Measurements from ENCODE around the gene OR6Q1. TPM values are rescaled to one million over a fixed set of nuclear protein-coding genes. Genes with fewer than 3 reads are reported as not detected.
A peak's percentile ranks its signal among the peaks of the same experiment; 100 is the strongest.
"Not testable (repeated sequence)": the region's sequence is repeated elsewhere in the genome, so short reads cannot be mapped to it uniquely, and the experiment has no call there.

OR6Q1 gene, protein sequence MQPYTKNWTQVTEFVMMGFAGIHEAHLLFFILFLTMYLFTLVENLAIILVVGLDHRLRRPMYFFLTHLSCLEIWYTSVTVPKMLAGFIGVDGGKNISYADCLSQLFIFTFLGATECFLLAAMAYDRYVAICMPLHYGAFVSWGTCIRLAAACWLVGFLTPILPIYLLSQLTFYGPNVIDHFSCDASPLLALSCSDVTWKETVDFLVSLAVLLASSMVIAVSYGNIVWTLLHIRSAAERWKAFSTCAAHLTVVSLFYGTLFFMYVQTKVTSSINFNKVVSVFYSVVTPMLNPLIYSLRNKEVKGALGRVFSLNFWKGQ
- not detected for polyA plus RNA-seq (ENCODE audit: insufficient read length in 3 of 3)
- long read RNA-seq, donor 1 = 0 reads
- long read RNA-seq, donor 2 = 0 reads
- long read RNA-seq, donor 3 = 0 reads
- long read RNA-seq, donor 4 = 0 reads
- long read RNA-seq, donor 5 = 0 reads
- long read RNA-seq, donor 6 = 0 reads
- long read RNA-seq, donor 7 = 0 reads
- long read RNA-seq, donor 8 = 0 reads
- long read RNA-seq, donor 9 = 0 reads
- long read RNA-seq, donor 10 = 0 reads
- long read RNA-seq, donor 11 = 0 reads
- long read RNA-seq, donor 12 = 0 reads
- long read RNA-seq, donor 13 = 0 reads
- long read RNA-seq, donor 14 = 0 reads
- long read RNA-seq, donor 15 = 0 reads
- long read RNA-seq, donor 16 = 0 reads

DNA sequence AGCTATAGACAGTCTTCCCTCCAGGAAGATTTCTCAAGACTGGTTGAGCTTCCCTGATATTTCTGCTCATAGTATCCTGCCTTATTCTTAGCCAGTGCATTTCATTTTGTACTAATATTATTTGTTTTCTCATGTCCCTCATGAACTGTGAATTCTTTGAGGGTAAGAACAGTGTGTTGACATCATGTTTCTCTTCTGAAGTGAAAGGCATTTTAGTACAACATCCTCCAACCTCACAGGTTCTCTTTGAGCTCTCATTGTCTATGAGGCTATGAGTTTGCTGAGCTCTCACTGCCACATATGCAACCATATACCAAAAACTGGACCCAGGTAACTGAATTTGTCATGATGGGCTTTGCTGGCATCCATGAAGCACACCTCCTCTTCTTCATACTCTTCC lies at the start of gene OR6Q1:
Gene OR6Q1 (plus strand): TSS at position 301 of the 400 bp plus-strand sequence. CDS start 0 bp downstream, at position 301.
- no peak for DNase-seq (ENCODE audit: extremely low read depth in 1 of 11, low read depth in 9 of 11, low spot score in 4 of 11)

DNA sequence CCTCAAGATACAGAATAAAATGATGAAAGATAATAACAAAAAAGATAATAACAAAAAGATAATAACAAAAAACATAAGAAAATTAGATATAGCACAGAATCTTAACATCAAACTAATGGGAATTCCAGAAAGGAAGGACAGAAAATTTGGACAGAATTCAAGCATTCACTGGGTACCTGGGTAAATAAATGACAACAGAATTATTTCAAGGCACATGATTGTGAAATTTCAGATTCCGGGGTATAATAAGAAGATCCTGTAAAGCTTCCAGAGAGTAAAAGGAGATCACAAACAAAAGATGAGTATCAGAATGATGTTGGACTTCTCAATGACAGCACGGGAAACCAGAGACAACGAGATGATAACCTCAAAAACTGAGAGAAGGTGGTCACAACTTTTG lies 49.2 kb upstream of the OR6Q1 start:
- no peak for DNase-seq (ENCODE audit: extremely low read depth in 1 of 11, low read depth in 9 of 11, low spot score in 4 of 11)

DNA sequence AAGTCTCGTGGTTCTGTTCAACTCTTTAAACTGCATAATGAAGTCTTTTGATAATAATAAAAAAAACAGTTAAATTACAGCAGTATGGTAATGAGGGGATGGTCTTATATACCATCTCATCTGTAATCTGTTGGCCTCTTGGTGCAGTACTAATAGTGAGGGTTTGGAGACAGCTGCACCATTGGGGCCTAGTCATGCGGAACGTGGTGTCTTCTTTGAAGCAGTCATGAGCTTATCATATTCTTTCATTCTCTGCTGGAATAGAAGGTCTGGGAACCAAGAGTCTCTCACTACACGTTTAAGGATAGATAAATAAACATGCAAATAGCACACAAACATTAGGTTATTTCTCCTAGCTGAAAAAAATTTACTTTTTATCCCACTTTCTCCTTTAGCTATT lies 48.0 kb upstream of the OR6Q1 start:
- no peak for DNase-seq (ENCODE audit: extremely low read depth in 1 of 11, low read depth in 9 of 11, low spot score in 4 of 11)

DNA sequence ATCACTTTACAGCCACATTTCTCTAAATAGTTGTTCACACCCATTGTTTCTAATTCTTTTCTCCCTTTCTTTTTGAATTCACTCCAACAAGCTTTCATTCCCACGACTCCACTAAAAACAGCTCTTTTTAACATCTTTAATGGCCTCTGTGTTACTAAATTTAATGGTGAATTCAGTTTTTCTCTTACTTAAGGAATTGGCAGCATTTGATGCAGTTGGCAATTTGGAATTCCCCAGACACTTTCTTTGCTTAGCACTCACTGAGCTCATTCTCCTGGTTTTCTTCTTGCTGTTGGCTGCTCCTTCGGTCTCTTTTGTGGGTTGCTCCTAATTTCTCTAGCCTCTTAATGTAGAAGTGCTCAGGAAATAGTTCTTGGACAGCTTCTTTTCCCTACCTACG lies 47.6 kb upstream of the OR6Q1 start:
- DNase-seq (ENCODE audit: extremely low read depth in 1 of 11, low read depth in 9 of 11, low spot score in 4 of 11) = no peak

DNA sequence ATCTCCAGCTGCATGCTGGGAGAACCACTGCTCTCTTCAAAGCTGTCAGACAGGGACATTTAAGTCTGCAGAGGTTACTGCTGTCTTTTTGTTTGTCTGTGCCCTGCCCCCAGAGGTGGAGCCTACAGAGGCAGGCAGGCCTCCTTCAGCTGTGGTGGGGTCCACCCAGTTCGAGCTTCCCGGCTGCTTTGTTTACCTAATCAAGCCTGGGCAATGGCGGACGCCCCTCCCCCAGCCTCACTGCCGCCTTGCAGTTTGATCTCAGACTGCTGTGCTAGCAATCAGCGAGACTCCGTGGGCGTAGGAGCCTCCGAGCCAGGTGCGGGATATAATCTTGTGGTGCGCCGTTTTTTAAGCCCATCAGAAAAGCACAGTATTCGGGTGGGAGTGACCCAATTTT lies 31.2 kb upstream of the OR6Q1 start:
- DNase-seq (ENCODE audit: extremely low read depth in 1 of 11, low read depth in 9 of 11, low spot score in 4 of 11) = not testable (repeated sequence)

DNA sequence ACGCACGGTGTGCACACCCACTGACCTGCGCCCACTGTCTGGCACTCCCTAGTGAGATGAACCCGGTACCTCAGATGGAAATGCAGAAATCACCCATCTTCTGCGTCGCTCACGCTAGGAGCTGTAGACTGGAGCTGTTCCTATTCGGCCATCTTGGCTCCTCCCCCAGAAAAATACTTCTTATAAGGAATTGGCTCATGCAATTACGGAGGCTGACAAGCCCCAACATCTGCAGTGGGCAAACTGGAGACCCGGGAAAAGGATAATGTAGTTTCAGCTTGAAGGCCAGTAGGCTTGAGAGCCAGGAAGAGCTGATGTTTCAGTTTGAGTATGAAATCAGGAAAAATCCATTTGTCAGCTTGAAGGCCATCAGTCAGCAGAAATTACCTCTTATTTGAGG lies 30.7 kb upstream of the OR6Q1 start:
- DNase-seq (ENCODE audit: extremely low read depth in 1 of 11, low read depth in 9 of 11, low spot score in 4 of 11) = not testable (repeated sequence)

DNA sequence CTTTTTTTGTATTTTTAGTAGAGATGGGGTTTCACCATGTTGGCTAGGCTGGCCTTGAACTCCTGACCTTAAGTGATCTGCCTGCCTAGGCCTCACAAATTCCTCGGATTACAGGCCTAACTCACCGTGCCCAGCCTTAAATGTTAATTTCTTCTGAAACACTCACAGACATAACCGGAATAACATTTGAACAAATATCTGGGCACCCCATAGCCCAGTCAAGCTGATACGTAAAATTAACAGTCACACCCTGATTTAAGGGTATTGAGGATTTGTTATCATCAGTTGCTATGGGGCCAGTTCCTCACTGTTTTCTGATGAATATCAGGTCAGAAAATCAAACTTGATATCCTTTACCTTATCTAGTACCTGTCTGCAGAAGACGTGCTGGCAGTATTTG lies 30.1 kb upstream of the OR6Q1 start:
- DNase-seq (ENCODE audit: extremely low read depth in 1 of 11, low read depth in 9 of 11, low spot score in 4 of 11) = no peak

DNA sequence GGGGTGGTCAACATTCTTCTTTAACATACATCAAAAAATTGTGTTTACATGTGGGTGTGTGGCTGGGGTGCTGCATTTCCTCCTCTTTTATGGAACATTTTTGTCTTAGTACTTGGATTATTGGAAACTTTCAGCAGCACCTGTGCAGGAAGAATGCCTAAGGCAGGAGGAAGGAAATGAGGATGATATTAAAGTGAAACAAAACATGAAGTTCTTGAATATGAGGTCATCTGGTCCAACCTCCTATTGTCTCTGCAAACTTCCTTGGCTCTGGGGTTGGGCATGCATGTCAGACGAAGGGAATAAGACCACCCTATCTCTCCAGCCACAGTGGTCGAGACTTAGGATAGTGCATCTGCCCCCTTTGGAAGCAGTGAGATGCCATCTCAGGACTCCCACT lies 27.7 kb upstream of the OR6Q1 start:
- no peak for DNase-seq (ENCODE audit: extremely low read depth in 1 of 11, low read depth in 9 of 11, low spot score in 4 of 11)

DNA sequence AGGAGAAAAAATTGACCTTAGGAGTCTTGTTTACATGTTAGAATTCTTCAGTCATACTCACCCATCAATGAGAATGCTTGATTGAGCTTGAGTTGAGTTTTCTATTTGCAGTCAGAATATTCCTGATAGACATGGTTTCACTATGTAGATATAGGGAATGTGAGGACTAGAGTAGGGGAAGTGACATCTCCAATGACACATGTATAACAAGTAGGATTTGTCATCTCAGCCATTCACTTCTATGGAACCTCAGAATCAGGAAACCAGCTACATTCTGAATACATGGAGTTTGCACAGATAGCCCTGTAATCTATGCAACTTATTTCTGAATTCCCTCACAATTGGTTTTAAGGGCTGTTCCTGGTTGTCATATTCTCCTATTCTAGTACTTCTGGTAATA lies 27.2 kb upstream of the OR6Q1 start:
- no peak for DNase-seq (ENCODE audit: extremely low read depth in 1 of 11, low read depth in 9 of 11, low spot score in 4 of 11)

DNA sequence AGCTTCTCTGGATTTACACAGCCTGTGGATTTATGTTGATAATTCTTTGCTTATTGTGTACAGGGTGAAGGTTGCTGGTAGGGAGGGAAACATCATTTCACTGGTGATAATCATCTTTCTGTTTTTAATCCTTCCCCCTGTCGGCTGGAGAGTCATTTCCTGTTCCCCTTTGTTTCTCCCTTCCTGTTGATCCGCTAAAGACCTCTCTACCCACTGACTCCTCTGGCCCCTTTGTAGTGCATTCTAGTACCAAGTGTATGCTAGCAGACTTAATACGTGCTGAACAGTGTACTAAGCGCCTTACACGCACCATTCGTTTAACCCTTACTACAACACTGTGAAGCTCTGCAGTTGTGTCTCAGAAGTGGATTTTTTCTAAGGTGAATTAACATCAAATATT lies 26.1 kb upstream of the OR6Q1 start:
- DNase-seq (ENCODE audit: extremely low read depth in 1 of 11, low read depth in 9 of 11, low spot score in 4 of 11) = no peak

DNA sequence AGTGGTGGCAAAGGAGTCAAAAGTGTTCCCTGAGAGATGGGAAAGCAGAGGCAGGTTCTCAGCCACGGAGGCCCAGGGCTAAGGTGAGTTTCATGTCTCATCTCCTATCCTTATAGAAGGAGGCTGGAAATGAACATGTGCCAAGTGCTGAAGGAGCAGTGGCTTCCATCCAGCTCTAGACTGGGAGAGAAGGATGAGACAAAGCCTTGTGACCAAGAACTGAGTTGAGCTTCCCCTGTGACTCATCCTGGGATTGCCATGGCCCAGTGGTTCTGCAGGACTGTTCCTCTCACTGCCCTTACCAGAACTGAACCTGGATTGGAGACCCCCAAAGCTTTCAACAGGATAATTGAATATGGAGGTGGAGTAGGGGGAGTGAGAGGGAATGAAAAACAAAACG lies 23.8 kb upstream of the OR6Q1 start:
- DNase-seq (ENCODE audit: extremely low read depth in 1 of 11, low read depth in 9 of 11, low spot score in 4 of 11) = no peak

DNA sequence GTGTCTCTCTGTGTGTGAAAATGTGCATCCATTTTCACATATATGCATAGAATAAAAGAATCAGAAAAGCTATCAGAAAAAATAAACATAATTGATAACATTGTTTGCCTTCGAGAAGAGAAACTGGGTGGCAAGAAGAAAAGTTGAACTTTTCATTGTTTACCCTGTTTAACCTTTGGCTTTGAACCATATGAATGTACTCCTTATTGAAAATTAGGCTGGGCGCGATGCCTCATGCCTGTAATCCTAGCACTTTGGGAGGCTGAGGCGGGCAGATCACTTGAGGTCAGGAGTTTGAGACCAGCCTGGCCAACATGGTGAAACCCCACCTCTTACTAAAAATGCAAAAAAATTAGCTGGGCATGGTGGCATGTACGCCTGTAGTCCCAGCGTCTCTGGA lies 19.0 kb upstream of the OR6Q1 start:
- no peak for DNase-seq (ENCODE audit: extremely low read depth in 1 of 11, low read depth in 9 of 11, low spot score in 4 of 11)

DNA sequence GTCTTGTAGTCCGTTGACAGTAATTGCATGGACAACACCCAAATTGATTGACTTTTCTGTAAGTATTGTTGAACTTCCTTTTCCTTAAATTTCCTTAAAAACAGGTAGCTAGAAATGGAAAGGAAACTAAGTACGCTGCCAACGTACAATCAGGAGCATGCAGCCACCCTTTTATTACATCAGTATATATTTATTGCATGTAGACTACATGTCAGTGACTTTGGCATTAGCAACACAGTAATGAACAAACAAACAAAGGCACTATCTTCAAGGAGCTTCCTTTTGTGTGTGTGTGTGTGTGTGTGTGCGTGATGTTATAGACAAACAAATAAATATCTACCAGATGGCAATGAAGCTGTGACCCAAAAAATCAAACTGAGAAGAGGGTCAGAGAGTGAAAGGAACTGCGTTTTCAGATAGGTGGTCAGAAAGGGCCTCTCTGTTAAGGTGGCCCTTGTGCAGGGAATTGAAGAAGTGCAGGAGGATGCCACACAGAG lies 7.3 kb upstream of the OR6Q1 start, which contains the start of gene OR9Q1:
Gene OR9Q1 (plus strand): TSS at position 447 of the 497 bp plus-strand sequence. CDS start 155,564 bp downstream, outside the sequence.
- no peak for DNase-seq (ENCODE audit: extremely low read depth in 1 of 11, low read depth in 9 of 11, low spot score in 4 of 11)

DNA sequence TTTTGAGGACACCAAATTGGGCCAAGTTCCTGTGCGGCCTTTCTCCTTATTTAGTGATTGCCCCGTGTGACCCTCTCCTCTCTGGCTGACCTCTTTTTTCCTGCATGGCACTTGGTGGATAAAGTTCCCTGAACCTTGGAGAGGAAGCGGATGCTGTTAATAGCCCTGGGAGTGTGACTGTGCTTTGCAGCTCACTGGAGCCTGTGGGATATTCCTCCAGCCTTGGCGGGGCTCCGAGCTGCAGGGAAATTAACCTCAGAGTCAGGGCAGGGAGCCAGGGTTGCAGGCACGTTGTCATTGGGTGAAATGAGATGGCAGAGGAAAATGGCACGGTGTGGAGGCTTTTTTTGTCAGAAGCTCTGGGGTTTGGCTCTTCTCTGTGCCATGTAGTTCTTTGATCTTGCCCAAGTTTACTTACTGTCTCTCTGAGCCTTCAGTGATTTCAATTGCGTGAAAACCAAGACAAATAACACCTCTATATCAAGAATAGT lies 6.1 kb upstream of the OR6Q1 start:
- DNase-seq (ENCODE audit: extremely low read depth in 1 of 11, low read depth in 9 of 11, low spot score in 4 of 11) = peak in 6 of 11 donors; percentile 3 to 31 (median 21)

DNA sequence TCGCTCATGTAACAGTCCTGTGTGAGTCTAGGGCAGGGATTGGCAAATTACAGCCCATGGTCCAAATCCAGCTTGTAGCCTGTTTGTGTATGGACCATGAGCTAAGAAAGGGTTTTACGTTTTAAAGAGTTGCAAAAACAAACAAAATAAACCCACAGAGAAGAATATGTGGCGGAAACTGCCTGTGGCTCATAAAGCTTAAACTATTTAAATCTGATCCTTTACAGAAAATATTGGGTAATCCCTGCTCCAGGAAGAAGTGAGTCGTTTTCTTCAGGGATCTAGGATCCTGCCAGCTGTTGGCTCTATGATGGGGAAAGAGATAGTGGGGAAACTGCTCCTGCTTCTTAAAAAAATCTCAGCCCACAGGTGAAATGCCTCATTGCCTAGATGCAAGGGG lies 3.4 kb upstream of the OR6Q1 start:
- no peak for DNase-seq (ENCODE audit: extremely low read depth in 1 of 11, low read depth in 9 of 11, low spot score in 4 of 11)

DNA sequence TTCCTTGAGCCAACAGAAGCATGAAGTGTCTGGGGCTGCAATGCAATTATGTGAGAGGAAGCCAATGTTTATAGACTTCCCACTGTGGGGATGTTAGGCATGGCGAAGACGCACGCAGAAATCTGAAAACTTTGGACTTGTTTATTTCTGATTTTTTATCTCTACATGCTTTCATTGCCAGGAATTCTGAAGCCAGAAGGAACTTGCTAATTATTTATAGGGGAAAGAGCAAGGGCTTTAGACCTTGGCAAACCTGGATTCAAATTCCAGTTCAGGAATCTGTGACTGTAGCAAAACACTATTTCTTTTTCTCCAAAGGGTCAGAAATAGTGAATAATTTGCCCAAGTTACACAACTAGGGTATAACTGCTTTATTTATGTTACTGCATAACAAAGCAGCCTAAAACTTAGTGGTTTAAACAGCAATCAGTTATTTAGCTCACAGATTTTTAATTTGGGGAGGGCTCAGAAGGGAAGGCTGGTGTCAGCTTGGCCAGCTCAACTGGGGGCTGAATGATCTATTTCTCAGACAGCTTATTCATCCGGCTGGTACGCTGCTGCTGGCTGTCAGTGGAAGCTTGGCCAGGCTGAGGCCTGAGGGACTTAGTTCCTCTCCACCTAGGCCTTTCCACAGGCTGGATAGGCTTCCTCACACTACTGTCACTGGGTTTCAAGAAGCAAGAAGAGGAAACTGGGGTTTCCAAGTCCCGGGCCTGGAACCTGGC lies 1.9 kb upstream of the OR6Q1 start:
- DNase-seq (ENCODE audit: extremely low read depth in 1 of 11, low read depth in 9 of 11, low spot score in 4 of 11) = no peak

DNA sequence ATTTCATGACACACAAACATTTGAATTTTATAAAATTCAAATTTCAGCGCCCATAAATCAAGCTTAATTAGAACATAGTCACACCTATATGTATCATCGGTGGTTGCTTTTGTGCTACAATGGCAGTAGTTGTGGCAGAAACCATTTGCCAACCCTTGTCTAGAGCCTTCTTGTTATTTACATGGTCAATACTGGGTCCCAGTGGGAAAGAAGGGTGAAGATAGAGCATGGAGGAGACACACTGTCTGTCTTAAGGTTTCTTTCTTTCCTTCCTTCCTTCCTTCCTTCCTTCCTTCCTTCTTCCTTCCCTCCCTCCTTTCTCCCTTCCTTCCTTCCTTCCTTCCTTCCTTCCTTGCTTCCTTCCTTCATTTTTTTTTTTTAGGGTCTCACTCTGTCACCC lies 3.7 kb downstream of the OR6Q1 start:
- DNase-seq (ENCODE audit: extremely low read depth in 1 of 11, low read depth in 9 of 11, low spot score in 4 of 11) = no peak

DNA sequence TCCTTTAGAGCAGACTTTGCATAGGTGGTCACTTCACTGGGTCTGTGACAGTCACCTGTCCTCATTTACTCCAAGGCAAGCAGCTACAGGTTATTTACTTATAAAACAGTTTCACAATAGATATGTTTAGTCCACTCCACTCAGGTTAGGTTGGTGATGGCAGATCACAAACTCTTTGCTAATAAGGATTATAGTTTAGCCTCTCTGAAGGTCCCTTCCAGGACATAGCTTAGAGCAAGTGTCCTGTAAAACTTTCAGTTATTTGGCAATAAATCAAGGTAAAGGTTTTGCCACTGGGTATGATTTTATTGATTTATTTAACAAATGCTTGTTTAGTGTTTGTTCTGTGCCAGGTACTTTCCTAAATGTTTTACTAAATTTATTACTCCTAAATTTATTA lies 8.8 kb downstream of the OR6Q1 start:
- no peak for DNase-seq (ENCODE audit: extremely low read depth in 1 of 11, low read depth in 9 of 11, low spot score in 4 of 11)

DNA sequence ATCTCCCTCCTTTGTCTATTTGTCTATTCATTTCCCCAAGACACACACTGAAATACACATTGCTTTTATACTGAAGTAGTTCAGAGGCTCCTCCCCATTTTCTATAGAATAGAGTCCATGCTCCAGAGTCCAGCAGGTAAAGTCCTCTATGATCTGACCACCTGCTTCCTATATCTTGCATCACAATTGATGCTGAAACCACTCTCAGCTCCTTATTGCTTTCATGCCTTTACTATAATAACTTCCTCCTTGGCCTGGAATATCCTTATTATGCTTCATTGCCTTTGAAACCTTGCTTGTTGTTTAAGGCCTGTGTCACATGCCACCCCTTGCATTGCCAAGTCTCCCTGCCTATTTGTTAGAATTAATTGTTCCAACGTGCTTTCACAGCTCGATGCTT lies 12.6 kb downstream of the OR6Q1 start:
- DNase-seq (ENCODE audit: extremely low read depth in 1 of 11, low read depth in 9 of 11, low spot score in 4 of 11) = no peak

DNA sequence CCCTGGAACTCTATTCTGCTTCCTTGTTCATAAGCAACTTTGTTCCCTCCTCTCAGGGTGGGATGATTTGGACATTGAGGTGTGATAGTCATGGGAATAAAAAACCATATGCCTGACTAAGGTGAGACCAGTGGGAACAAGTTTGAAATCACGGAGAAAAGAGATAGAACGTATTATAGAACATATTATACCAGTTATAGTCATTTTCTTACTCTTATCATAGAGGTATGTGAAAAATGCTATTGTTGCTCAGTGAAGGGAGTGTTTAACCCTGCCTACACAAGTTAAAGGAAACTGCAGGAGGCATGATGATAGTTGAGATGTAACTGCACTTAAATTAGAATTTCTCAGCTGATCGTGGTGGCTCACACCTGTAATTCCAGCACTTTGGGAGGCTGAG lies 15.5 kb downstream of the OR6Q1 start:
- no peak for DNase-seq (ENCODE audit: extremely low read depth in 1 of 11, low read depth in 9 of 11, low spot score in 4 of 11)
